HL-60 (cell line): ENCODE results near the gene HEPACAM.

Source experiments
- DNase-seq, 2 experiments: peaks; one replicate each; pipeline ENCODE4 v3.0.0-alpha.2; 2010 to 2020; ENCODE audit warnings: low read depth in 1 of 2, low spot score in 1 of 2
- H3K27ac ChIP-seq: fragments of 250-450 bp; sonication (Bioruptor Pico); replicated peaks from 2 replicates; pipeline ENCODE4 v1.5.1; 2020; ENCODE audit warnings: mild to moderate bottlenecking, moderate library complexity
- H3K27me3 ChIP-seq: fragments of 250-450 bp; sonication (Bioruptor Pico); 2 replicates; pipeline ENCODE4 v1.5.1; 2021; ENCODE audit warnings: mild to moderate bottlenecking, moderate library complexity; ENCODE audit not compliant: insufficient read depth, poor library complexity, severe bottlenecking
- H3K4me3 ChIP-seq: replicated peaks from 2 replicates; pipeline ENCODE4 v1.5.1; 2011; ENCODE audit warnings: mild to moderate bottlenecking, control low read depth, low read length; ENCODE audit not compliant: insufficient read depth
- CTCF ChIP-seq: IDR thresholded peaks from one replicate; pipeline ENCODE4 v1.5.1; 2011; ENCODE audit warnings: low read length, control low read depth, inconsistent platforms; ENCODE audit not compliant: insufficient read depth
- GABPA ChIP-seq: IDR thresholded peaks from 2 replicates; pipeline ENCODE4 v1.6.1; 2012; ENCODE audit warnings: low read depth
- POLR2AphosphoS5 ChIP-seq: IDR thresholded peaks from 2 replicates; pipeline ENCODE4 v1.6.1; 2012; ENCODE audit warnings: low read depth
- REST ChIP-seq: IDR thresholded peaks from 2 replicates; pipeline ENCODE4 v1.6.1; 2012; ENCODE audit warnings: low read depth; ENCODE audit not compliant: insufficient replicate concordance
- SPI1 ChIP-seq: IDR thresholded peaks from 2 replicates; pipeline ENCODE4 v1.6.1; 2012; ENCODE audit warnings: low read depth, mild to moderate bottlenecking, borderline replicate concordance

HEPACAM gene

GRCh38 chr11:124934862-124935547 lies 842 bp downstream of the HEPACAM start:
- no peak for TF ChIP-seq CTCF
- TF ChIP-seq SPI1 = no peak
- TF ChIP-seq REST = no peak
- TF ChIP-seq POLR2AphosphoS5 = no peak
- no peak for TF ChIP-seq GABPA
- Histone ChIP-seq H3K27me3 (peaks cover 4% of the 10 kb centered on the region), H3K4me3 (no peak overlapping the region), H3K27ac (no peak overlapping the region)
- DNase-seq = no peak

- Histone ChIP-seq H3K4me3 (no peak overlapping the region), H3K27me3 (no peaks in the 10 kb centered on the region), H3K27ac (no peak overlapping the region)
- TF ChIP-seq SPI1 = no peak
- no peak for TF ChIP-seq REST
- no peak for TF ChIP-seq CTCF
- TF ChIP-seq GABPA = no peak
- TF ChIP-seq POLR2AphosphoS5 = no peak
- no peak for DNase-seq
These were observed 5.0 kb downstream of the HEPACAM start for GRCh38 chr11:124930799-124931198.

GRCh38 chr11:124928942-124929665 lies 6.7 kb downstream of the HEPACAM start:
- Histone ChIP-seq H3K4me3 (no peak overlapping the region), H3K27ac (no peak overlapping the region), H3K27me3 (no peaks in the 10 kb centered on the region)
- no peak for TF ChIP-seq SPI1
- no peak for TF ChIP-seq REST
- no peak for TF ChIP-seq POLR2AphosphoS5
- no peak for TF ChIP-seq CTCF
- TF ChIP-seq GABPA = no peak
- DNase-seq = no peak
